B cell (primary cell): ENCODE data around the gene SP8.

ENCODE experiments used
- EZH2 ChIP-seq: IDR thresholded peaks from 2 replicates; pipeline ENCODE4 v1.6.1; 2012; ENCODE audit warnings: borderline replicate concordance, low read depth, mild to moderate bottlenecking, moderate library complexity, low read length; ENCODE audit not compliant: insufficient read depth, poor library complexity, severe bottlenecking
- TF ChIP-seq, protein P1 (sequence below): fragments of 200-600 bp; IDR thresholded peaks from one replicate; pipeline ENCODE4 v1.8.0; 2022; ENCODE audit warnings: antibody characterized with exemption, mild to moderate bottlenecking

DNA sequence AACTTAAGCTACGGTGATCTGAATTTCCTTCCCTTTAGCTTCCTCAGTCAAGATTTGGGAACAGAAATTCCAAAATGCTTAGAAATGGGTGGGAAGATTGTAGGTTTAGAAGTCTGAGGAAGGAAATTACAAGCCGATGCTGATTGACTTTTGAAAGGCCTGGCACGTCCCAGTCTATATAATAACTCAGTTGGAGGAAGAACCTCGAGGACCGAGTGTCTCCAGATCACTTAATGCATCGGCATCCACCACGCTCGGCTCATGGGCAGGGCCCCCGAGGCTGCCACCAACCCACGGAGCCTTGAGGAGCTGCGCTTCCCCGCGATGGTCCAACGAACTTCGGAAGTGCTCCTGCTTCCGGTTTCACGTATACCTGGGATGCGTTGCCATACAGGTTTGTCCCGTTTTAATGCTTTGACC lies 10.4 kb upstream of the SP8 start:
- TF ChIP-seq, protein P1, sequence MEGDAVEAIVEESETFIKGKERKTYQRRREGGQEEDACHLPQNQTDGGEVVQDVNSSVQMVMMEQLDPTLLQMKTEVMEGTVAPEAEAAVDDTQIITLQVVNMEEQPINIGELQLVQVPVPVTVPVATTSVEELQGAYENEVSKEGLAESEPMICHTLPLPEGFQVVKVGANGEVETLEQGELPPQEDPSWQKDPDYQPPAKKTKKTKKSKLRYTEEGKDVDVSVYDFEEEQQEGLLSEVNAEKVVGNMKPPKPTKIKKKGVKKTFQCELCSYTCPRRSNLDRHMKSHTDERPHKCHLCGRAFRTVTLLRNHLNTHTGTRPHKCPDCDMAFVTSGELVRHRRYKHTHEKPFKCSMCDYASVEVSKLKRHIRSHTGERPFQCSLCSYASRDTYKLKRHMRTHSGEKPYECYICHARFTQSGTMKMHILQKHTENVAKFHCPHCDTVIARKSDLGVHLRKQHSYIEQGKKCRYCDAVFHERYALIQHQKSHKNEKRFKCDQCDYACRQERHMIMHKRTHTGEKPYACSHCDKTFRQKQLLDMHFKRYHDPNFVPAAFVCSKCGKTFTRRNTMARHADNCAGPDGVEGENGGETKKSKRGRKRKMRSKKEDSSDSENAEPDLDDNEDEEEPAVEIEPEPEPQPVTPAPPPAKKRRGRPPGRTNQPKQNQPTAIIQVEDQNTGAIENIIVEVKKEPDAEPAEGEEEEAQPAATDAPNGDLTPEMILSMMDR = no peak
- no peak for TF ChIP-seq EZH2
